Tibial nerve (tissue), 3 donors: ENCODE results near the gene LYPD1.

Experiments
- POLR2A ChIP-seq, 2 donors: fragments of 450-650 bp; IDR thresholded peaks; one replicate each; pipeline ENCODE4 v1.6.1; 2017; ENCODE audit warnings: antibody characterized with exemption in 2 of 2, mild to moderate bottlenecking in 2 of 2, moderate library complexity in 2 of 2
- TF ChIP-seq, protein P1 (sequence below), 5 experiments: fragments of 200-600 bp in 3 of 5; fragments of 450-650 bp in 2 of 5; sonication (generic) in 3 of 5; IDR thresholded peaks; one replicate each; pipeline ENCODE4 v1.5.1; 2016 to 2019; ENCODE audit warnings: antibody characterized with exemption in 5 of 5, mild to moderate bottlenecking in 3 of 5, moderate library complexity in 2 of 5

DNA sequence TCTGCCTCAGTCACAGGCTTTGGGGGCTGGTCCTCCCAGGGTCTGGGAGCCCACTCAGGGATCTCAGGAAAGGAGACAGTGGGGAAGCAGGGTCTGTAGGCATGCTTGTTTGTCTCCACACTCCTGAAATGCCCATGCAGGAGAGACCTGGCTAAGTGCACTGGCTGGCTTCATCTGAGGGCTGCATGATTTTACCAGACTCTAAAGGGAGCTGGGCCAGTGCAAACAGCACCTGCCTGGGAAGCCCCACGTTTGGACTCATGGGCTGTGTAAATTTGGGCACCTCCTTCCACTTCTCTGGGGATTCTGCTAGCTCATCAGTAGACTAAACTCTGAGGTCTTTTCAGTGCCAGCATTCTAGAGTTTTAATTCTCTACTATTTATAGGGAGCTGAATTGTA is 33.7 kb downstream of the LYPD1 start:
- TF ChIP-seq, protein P1, sequence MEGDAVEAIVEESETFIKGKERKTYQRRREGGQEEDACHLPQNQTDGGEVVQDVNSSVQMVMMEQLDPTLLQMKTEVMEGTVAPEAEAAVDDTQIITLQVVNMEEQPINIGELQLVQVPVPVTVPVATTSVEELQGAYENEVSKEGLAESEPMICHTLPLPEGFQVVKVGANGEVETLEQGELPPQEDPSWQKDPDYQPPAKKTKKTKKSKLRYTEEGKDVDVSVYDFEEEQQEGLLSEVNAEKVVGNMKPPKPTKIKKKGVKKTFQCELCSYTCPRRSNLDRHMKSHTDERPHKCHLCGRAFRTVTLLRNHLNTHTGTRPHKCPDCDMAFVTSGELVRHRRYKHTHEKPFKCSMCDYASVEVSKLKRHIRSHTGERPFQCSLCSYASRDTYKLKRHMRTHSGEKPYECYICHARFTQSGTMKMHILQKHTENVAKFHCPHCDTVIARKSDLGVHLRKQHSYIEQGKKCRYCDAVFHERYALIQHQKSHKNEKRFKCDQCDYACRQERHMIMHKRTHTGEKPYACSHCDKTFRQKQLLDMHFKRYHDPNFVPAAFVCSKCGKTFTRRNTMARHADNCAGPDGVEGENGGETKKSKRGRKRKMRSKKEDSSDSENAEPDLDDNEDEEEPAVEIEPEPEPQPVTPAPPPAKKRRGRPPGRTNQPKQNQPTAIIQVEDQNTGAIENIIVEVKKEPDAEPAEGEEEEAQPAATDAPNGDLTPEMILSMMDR (IDR thresholded peaks at IDR 0.05): no peak
- no peak for TF ChIP-seq POLR2A (IDR thresholded peaks at IDR 0.05)
